HepG2 (cell line): ENCODE results near the gene TMEM108. TPM values are rescaled to one million over a fixed set of nuclear protein-coding genes. Genes with fewer than 3 reads are reported as not detected.

Source experiments
- ATAC-seq: fragments of 200-7000 bp; cut with Tn5 transposase; 3 replicates; pipeline ENCODE4 v1.9.1; 2020; ENCODE audit warnings: mild to moderate bottlenecking, moderate library complexity
- BruUV-seq: library from RNA; stranded (reverse); fragments of 400-500 nt; replicated peaks from 2 replicates; lab custom pipeline; 2021; lab: Mats Ljungman, UMichigan
- CTCF ChIA-PET: fragments of 300-600 bp; formaldehyde crosslinking; extraction: SDS; loops from one replicate; lab custom pipeline; 2021; ENCODE audit warnings: low total read pairs, inconsistent platforms, low intra/inter-chr PET ratio; lab: Yijun Ruan, JAX
- POLR2A ChIA-PET: fragments of 350-600 bp; sonication (Branson Sonifier 250); formaldehyde crosslinking; loops from one replicate; lab custom pipeline; 2020; ENCODE audit warnings: antibody characterized with exemption, inconsistent platforms; lab: Yijun Ruan, JAX
- DNase-seq: peaks from one replicate; pipeline ENCODE4 v3.0.0-alpha.2; 2015; ENCODE audit warnings: low spot score
- FAIRE-seq: peaks from 3 replicates; lab custom pipeline; 2011; peaks lifted over from hg19 to GRCh38; lab: Jason Lieb, UNC
- H2AFZ ChIP-seq: one replicate; pipeline ENCODE4 v1.6.1; 2011; ENCODE audit warnings: low read length, inconsistent platforms
- H3K27ac ChIP-seq: fragments of 300-600 bp; 3 replicates; pipeline ENCODE4 v1.8.0; 2011; ENCODE audit warnings: mixed run types, mild to moderate bottlenecking, mixed read lengths, low read length, inconsistent platforms; ENCODE audit not compliant: insufficient read depth; ENCODE audit errors: extremely low read length
- H3K27me3 ChIP-seq, 2 experiments: fragments of 200-600 bp in 1 of 2; 2 replicates in 1 of 2; 3 replicates in 1 of 2; pipeline versions ENCODE4 v1.6.0 to v1.8.0; 2011; ENCODE audit warnings: low read length in 2 of 2, mild to moderate bottlenecking in 2 of 2, moderate library complexity in 2 of 2, inconsistent platforms in 1 of 2; ENCODE audit not compliant: insufficient read depth in 2 of 2, control insufficient read depth in 1 of 2
- H3K36me3 ChIP-seq, 2 experiments: fragments of 200-600 bp in 1 of 2; replicated peaks in 1 of 2; 2 replicates in 1 of 2; 3 replicates in 1 of 2; pipeline versions ENCODE4 v1.5.1 to v1.8.0; 2011; ENCODE audit warnings: low read length in 2 of 2, inconsistent platforms in 1 of 2; ENCODE audit not compliant: insufficient read depth in 2 of 2, control insufficient read depth in 1 of 2
- H3K4me1 ChIP-seq: 2 replicates; pipeline ENCODE4 v1.5.1; 2012; ENCODE audit warnings: low read length, inconsistent platforms; ENCODE audit not compliant: insufficient read depth
- H3K4me2 ChIP-seq: 2 replicates; pipeline ENCODE4 v1.6.0; 2011; ENCODE audit warnings: low read depth, low read length, inconsistent platforms
- H3K4me3 ChIP-seq, 3 experiments: fragments of 200-600 bp in 1 of 3; sonication (generic), shearing (Covaris generic) in 1 of 3; replicated peaks in 1 of 3; 2 replicates each; pipeline ENCODE4 v1.5.1; 2011 to 2016; ENCODE audit warnings: low read length in 3 of 3, inconsistent platforms in 2 of 3, low read depth in 2 of 3, mild to moderate bottlenecking in 2 of 3, control low read depth in 1 of 3, mixed read lengths in 1 of 3; ENCODE audit not compliant: insufficient read depth in 1 of 3
- H3K79me2 ChIP-seq: one replicate; pipeline ENCODE4 v1.6.1; 2011; ENCODE audit warnings: low read length, inconsistent platforms; ENCODE audit not compliant: insufficient read depth
- H3K9ac ChIP-seq: 2 replicates; pipeline ENCODE4 v1.6.0; 2011; ENCODE audit warnings: mild to moderate bottlenecking, low read depth, low read length, inconsistent platforms; ENCODE audit not compliant: insufficient read depth
- H3K9me3 ChIP-seq: 2 replicates; pipeline ENCODE4 v1.5.1; 2012; ENCODE audit warnings: mild to moderate bottlenecking, low read length
- H4K20me1 ChIP-seq: 2 replicates; pipeline ENCODE4 v1.6.0; 2011; ENCODE audit warnings: inconsistent platforms, mild to moderate bottlenecking, low read length, moderate library complexity; ENCODE audit not compliant: insufficient read depth
- CEBPB ChIP-seq: IDR thresholded peaks from 2 replicates; pipeline ENCODE4 v1.6.1; 2011; ENCODE audit warnings: low read depth, low read length, improper control_type of control experiment, borderline replicate concordance
- EZH2 ChIP-seq: conservative IDR thresholded peaks from 2 replicates; pipeline ENCODE4 v1.6.1; 2012; ENCODE audit warnings: mild to moderate bottlenecking, low read depth, low read length, moderate library complexity
- FOXJ3 ChIP-seq: sonication (generic); formaldehyde crosslinking; IDR thresholded peaks from 2 replicates; pipeline ENCODE4 v1.4.0; 2020; ENCODE audit warnings: missing genetic modification reagents, mild to moderate bottlenecking, borderline replicate concordance
- KDM4B ChIP-seq: sonication (generic); formaldehyde crosslinking; IDR thresholded peaks from 2 replicates; pipeline ENCODE4 v1.4.0; 2020; ENCODE audit warnings: missing genetic modification reagents
- PCBP1 ChIP-seq: fragments of 200-400 bp; formaldehyde crosslinking; IDR thresholded peaks from 2 replicates; pipeline ENCODE4 v1.6.1; 2017; ENCODE audit warnings: mild to moderate bottlenecking, low read depth, low read length, borderline replicate concordance
- RCOR2 ChIP-seq: IDR thresholded peaks from 2 replicates; pipeline ENCODE4 v1.6.1; 2016; ENCODE audit warnings: missing biosample characterization, missing genetic modification reagents
- SYNCRIP ChIP-seq: fragments of 200-400 bp; formaldehyde crosslinking; IDR thresholded peaks from 2 replicates; pipeline ENCODE4 v1.6.1; 2018; ENCODE audit warnings: mild to moderate bottlenecking, low read depth, low read length; ENCODE audit not compliant: insufficient read depth
- TSC22D2 ChIP-seq: sonication (generic); formaldehyde crosslinking; IDR thresholded peaks from 2 replicates; pipeline ENCODE4 v1.5.1; 2020; ENCODE audit warnings: missing genetic modification reagents, mild to moderate bottlenecking, borderline replicate concordance
- ZFP36 ChIP-seq: fragments of 150-350 bp; IDR thresholded peaks from 2 replicates; pipeline ENCODE4 v1.6.1; 2018; ENCODE audit warnings: borderline replicate concordance, low read length, low read depth; ENCODE audit not compliant: partially characterized antibody
- ZFP36L1 ChIP-seq: sonication (generic); formaldehyde crosslinking; IDR thresholded peaks from 2 replicates; pipeline ENCODE4 v1.8.0; 2022; ENCODE audit warnings: mild to moderate bottlenecking, missing genetic modification reagents, moderate library complexity
- ZNF318 ChIP-seq: sonication (generic); formaldehyde crosslinking; IDR thresholded peaks from 2 replicates; pipeline ENCODE4 v1.4.0; 2020; ENCODE audit warnings: mild to moderate bottlenecking, missing genetic modification reagents
- ZNF564 ChIP-seq: sonication (generic); formaldehyde crosslinking; IDR thresholded peaks from 2 replicates; pipeline ENCODE4 v1.8.1; 2023; ENCODE audit warnings: mild to moderate bottlenecking, missing genetic modification reagents
- ZNF598 ChIP-seq: sonication (generic); formaldehyde crosslinking; IDR thresholded peaks from 2 replicates; pipeline ENCODE4 v1.5.1; 2020; ENCODE audit warnings: mild to moderate bottlenecking, missing genetic modification reagents, borderline replicate concordance
- WGBS: methylation state at CpG from one replicate; pipeline ENCODE4 v1.1.6; 2017; ENCODE audit warnings: low lambda C conversion rate; 5-methylcytosine and 5-hydroxymethylcytosine counted together
- in situ Hi-C: cut with HindIII; loops from 2 replicates; pipeline ENCODE4 v1.10.0; 2017; ENCODE audit warnings: low pct_unique_long_range_greater_than_20kb; ENCODE audit not compliant: extremely low pct_ligation_motif_present
- intact Hi-C: fragments of 100-400 bp; cut with micrococcal nuclease; formaldehyde crosslinking; loops from one replicate; pipeline ENCODE4 v1.10.0; 2022; ENCODE audit not compliant: unreplicated experiment
- polyA plus RNA-seq, 8 experiments: library from polyadenylated mRNA; depleted of rRNA in 3 of 8; stranded (reverse) in 7 of 8; unstranded in 1 of 8; fragments of >200 nt; fragmentation: Illumina TruSeq in 4 of 8; extraction: Trizol in 4 of 8; gene quantifications; 2 replicates each; pipeline versions ENCODE4 v1.2.1 to v1.2.3, GENCODE V29; 2011 to 2016; ENCODE audit warnings: low read depth in 4 of 8, missing spikeins in 1 of 8, mixed read lengths in 1 of 8; ENCODE audit not compliant: insufficient read depth in 1 of 8
- total RNA-seq, 5 experiments: library from RNA; depleted of rRNA; stranded (reverse); fragments of >200 nt; fragmentation: Illumina TruSeq; extraction: Trizol; gene quantifications; 2 replicates each; pipeline ENCODE4 v1.2.3, GENCODE V29; 2016; ENCODE audit warnings: low read depth in 1 of 5
- TF ChIP-seq, protein P1 (sequence below): sonication (generic); formaldehyde crosslinking; IDR thresholded peaks from 2 replicates; pipeline ENCODE4 v1.9.0; 2022; ENCODE audit warnings: missing genetic modification reagents, mild to moderate bottlenecking, borderline replicate concordance
- TF ChIP-seq, protein P2 (sequence below): sonication (generic); formaldehyde crosslinking; IDR thresholded peaks from 2 replicates; pipeline ENCODE4 v1.8.1; 2023; ENCODE audit warnings: mild to moderate bottlenecking, missing genetic modification reagents

Gene TMEM108
- total and polyA plus RNA-seq, 2 of the 13 experiments (the other 11 are each of a cell fraction or from before 2014, with no cell fraction given) = not detected

GRCh38 chr3:133254151-133254550 is 216.0 kb downstream of the TMEM108 start:
- no peak for FAIRE-seq
- no peak for DNase-seq
- intact Hi-C loops = no loop called here
- Histone ChIP-seq H3K4me3 (no peak overlapping the region), H3K4me2 (no peak overlapping the region), H3K36me3 (no peaks in the 10 kb centered on the region), H2AFZ (no peak overlapping the region), H3K4me1 (no peaks in the 10 kb centered on the region), H3K9me3 (no peaks in the 10 kb centered on the region), H3K79me2 (no peaks in the 10 kb centered on the region), H4K20me1 (no peaks in the 10 kb centered on the region), H3K9ac (no peak overlapping the region), H3K27me3 (no peaks in the 10 kb centered on the region), H3K27ac (no peak overlapping the region)
- ChIA-PET POLR2A (no interaction called here), CTCF (no interaction called here)
- 21% methylated on average over 2 of the region's 2 CpGs for WGBS
- in situ Hi-C loops = no loop called here
- ATAC-seq = no peak
- no TSS peak for BruUV-seq
- TF ChIP-seq PCBP1 (no peak), FOXJ3 (CRISPR knock-in tag) (no peak), ZFP36L1 (CRISPR knock-in tag) (no peak), ZNF598 (no peak), TSC22D2 (CRISPR knock-in tag) (no peak), ZFP36 (no peak), EZH2 (no peak), KDM4B (CRISPR knock-in tag) (no peak), RCOR2 (CRISPR knock-in tag) (no peak), ZNF564 (no peak), SYNCRIP (no peak), CEBPB (no peak), ZNF318 (no peak)
- TF ChIP-seq, protein P1, sequence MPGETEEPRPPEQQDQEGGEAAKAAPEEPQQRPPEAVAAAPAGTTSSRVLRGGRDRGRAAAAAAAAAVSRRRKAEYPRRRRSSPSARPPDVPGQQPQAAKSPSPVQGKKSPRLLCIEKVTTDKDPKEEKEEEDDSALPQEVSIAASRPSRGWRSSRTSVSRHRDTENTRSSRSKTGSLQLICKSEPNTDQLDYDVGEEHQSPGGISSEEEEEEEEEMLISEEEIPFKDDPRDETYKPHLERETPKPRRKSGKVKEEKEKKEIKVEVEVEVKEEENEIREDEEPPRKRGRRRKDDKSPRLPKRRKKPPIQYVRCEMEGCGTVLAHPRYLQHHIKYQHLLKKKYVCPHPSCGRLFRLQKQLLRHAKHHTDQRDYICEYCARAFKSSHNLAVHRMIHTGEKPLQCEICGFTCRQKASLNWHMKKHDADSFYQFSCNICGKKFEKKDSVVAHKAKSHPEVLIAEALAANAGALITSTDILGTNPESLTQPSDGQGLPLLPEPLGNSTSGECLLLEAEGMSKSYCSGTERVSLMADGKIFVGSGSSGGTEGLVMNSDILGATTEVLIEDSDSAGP (CRISPR knock-in tag) = no peak
- TF ChIP-seq, protein P2, sequence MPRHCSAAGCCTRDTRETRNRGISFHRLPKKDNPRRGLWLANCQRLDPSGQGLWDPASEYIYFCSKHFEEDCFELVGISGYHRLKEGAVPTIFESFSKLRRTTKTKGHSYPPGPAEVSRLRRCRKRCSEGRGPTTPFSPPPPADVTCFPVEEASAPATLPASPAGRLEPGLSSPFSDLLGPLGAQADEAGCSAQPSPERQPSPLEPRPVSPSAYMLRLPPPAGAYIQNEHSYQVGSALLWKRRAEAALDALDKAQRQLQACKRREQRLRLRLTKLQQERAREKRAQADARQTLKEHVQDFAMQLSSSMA (CRISPR knock-in tag) = no peak
